ENCODE measurements around the gene TMEM63B.

The TMEM63B gene

GRCh38 chr6:44145839-44146238, 18.5 kb downstream of the TMEM63B start:
- no peak for DNase-seq

GRCh38 chr6:44146685-44147084, 19.3 kb downstream of the TMEM63B start:
- DNase-seq: no peak

- DNase-seq: no peak
These were observed 19.9 kb downstream of the TMEM63B start for GRCh38 chr6:44147256-44147655.

- no peak for DNase-seq
These were observed 21.0 kb downstream of the TMEM63B start for GRCh38 chr6:44148306-44148705.

GRCh38 chr6:44149369-44150012, 22.1 kb downstream of the TMEM63B start:
- no peak for DNase-seq

- no peak for DNase-seq
These were observed 23.1 kb downstream of the TMEM63B start for GRCh38 chr6:44150317-44150917.

GRCh38 chr6:44151348-44152108, 24.2 kb downstream of the TMEM63B start:
- peak; percentile 54 for DNase-seq

- no peak for DNase-seq
These were observed 24.7 kb downstream of the TMEM63B start for GRCh38 chr6:44152109-44152461.

GRCh38 chr6:44152533-44152932, 25.2 kb downstream of the TMEM63B start:
- DNase-seq: no peak

GRCh38 chr6:44154067-44154466, 26.7 kb downstream of the TMEM63B start:
- DNase-seq: no peak

- no peak for DNase-seq
These were observed 29.3 kb downstream of the TMEM63B start for GRCh38 chr6:44156494-44157151.

- no peak for DNase-seq
These were observed 29.8 kb downstream of the TMEM63B start for GRCh38 chr6:44157152-44157521.

GRCh38 chr6:44158770-44159228, 31.4 kb downstream of the TMEM63B start, which contains the start of gene CAPN11:
CAPN11 (plus strand) TSS chr6:44158820; CDS start chr6:44158849, 29 bp downstream.
- DNase-seq: no peak

- peak; percentile 21 for DNase-seq
These were observed 34.6 kb downstream of the TMEM63B start for GRCh38 chr6:44161997-44162338.

GRCh38 chr6:44162876-44163625, 35.7 kb downstream of the TMEM63B start:
- DNase-seq: no peak

- no peak for DNase-seq
These were observed 38.8 kb downstream of the TMEM63B start for GRCh38 chr6:44166116-44166515.

GRCh38 chr6:44166591-44167184, 39.3 kb downstream of the TMEM63B start:
- DNase-seq: no peak

GRCh38 chr6:44167567-44167966, 40.2 kb downstream of the TMEM63B start:
- no peak for DNase-seq

- no peak for DNase-seq
These were observed 41.8 kb downstream of the TMEM63B start for GRCh38 chr6:44169154-44169553.

GRCh38 chr6:44169886-44170570, 42.7 kb downstream of the TMEM63B start:
- DNase-seq: no peak

- no peak for DNase-seq
These were observed 44.7 kb downstream of the TMEM63B start for GRCh38 chr6:44171899-44172546.
